ENCODE measurements around the gene TXNRD2.

DNA sequence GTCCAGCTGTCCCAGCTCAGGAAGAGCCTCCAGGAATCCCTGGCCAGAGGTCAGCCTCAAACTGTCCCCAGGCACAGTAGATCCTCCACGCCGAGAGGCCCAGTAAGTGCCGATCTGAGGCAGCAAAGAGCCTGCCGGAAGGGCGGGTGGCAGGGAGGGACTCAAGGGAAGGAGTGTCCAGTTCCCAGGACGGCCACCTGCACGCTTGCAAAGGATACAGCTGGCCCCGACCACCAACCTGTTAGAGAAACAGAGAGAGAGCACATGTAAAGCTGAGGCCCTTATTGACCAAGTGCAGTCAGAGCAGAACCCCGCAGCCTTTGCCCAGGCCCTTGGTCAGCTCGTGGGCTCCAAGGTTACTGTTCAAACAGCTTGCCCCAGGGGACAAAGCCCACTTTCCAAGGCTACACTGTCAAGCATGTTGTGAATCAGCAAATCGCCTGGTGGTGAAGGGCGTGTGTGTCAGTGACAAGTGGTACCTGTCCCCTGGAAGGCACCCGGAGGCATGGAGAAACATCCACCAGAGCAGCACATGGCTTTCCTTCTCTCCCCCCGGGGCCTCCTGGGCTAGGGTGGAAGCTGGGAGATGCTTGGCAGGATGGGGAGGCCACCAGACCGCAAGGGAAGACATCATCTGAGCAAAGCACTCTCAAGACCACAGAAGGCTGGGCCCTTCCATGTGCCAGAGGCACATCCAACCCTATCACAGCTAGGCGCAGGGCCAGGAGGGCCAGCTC lies 42.6 kb downstream of the TXNRD2 start:
- TF ChIP-seq CTCF (IDR thresholded peaks at IDR 0.05) = no peak
- TF ChIP-seq SIN3A (IDR thresholded peaks at IDR 0.05; ENCODE audit: borderline replicate concordance, insufficient read depth, low read depth, low read length) = no peak

Measured in Panc1 (cell line).